22Rv1 (cell line): ENCODE results near the gene CEP290.

ENCODE experiments used
- CTCF ChIP-seq: fragments of 450-650 bp; IDR thresholded peaks from 2 replicates; pipeline ENCODE4 v1.5.1; 2017; ENCODE audit warnings: mild to moderate bottlenecking
- ZFX ChIP-seq: fragments of 450-650 bp; IDR thresholded peaks from 2 replicates; pipeline ENCODE4 v1.6.1; 2017; ENCODE audit warnings: antibody characterized with exemption, borderline replicate concordance

GRCh38 chr12:88093573-88093972, 48.3 kb downstream of the CEP290 start:
- no peak for TF ChIP-seq CTCF
- no peak for TF ChIP-seq ZFX
